ENCODE results near the gene SYT2.

The SYT2 gene

GRCh38 chr1:202713110-202713509 is 2.9 kb upstream of the SYT2 start:
- Mint-ChIP-seq H3K36me3 (no peaks in the 10 kb centered on the region), H3K9me3 (no peaks in the 10 kb centered on the region), H3K27ac (no peak overlapping the region), H3K4me3 (no peak overlapping the region), H3K4me1 (peaks cover 6% of the 10 kb centered on the region)
- no peak for DNase-seq (ENCODE audit: low spot score in 2 of 2)
- no peak for ATAC-seq

DNA sequence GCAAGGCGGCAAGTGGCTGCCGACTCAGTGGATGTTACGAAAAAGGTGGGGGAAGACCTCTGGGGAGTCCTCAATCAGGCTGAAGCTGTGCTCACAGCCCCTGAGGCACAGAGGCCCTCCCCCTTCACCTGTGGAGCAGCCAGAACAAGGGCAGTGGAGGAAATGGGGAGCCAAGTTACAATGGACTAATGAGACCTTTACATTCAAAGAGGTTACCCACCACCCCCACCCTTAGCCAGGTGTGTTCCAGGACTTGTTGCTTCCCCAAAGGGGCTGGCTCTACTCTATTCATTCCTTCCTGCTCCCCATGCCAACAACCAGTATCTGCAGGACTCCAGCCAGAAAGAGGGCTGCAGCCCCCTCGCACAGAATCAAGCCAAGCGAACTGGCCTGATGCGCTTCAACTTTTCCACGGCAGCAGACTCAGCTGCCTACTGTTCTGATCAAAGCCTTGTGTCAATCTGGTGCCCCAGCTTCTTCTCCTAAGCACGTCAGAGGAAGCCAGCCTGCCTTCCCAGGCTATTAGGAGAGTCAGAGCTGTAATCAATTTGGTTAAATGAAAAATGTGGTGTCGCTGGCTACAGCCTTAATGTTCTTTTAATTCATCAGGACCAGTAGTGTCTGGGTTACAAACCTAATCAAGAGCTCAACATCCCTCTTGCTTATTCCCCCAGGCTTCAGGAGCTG is 1.8 kb upstream of the SYT2 start:
- DNase-seq (ENCODE audit: low spot score in 2 of 2) (no peak), ATAC-seq (no peak)
- H3K4me1 Mint-ChIP-seq, result peaks cover 6% of the 10 kb centered on the region
- H3K36me3 Mint-ChIP-seq, result no peaks in the 10 kb centered on the region
- H3K4me3 Mint-ChIP-seq, result no peak overlapping the region
- no peaks in the 10 kb centered on the region for H3K9me3 Mint-ChIP-seq
- H3K27ac Mint-ChIP-seq, result no peak overlapping the region

DNA sequence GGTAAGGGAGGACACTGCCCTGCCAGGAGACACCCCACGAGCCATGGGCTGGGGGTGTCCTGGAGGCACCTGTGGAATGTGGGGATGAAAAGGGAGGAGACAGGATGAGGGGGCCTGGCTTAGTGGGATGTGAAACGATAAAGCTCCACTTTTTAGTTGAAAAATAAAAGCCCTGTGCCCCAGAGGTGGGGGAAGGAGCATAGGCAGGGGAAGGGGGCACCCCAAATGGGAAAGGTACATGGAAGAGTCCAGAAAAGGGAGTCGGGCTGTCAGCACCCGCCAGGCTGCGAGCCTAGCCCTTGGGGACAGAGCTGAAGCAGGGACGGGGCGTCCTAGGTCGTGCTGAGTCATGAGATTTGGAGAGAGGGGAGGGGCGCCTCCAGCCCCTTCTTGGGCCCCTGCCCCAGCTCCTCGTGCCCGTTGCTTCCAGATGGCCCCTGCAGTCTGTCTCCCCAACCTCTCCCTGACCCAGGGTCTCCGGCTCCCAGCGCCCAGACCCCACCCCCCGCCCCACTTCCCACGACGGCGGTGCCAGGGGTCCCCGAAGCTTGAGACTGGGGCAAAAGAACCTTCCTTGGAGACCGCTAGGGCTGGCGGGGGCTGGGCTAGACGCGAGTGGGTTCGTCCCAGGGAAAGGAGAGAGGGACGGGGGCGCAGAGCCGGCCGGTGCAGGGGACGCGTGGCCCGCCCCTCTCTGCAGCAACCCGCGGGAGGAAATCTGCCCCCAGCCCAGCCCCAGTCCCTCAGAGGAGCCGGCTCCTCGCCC is 795 bp downstream of the SYT2 start:
- H3K9me3 Mint-ChIP-seq, result no peaks in the 10 kb centered on the region
- H3K27ac Mint-ChIP-seq, result no peak overlapping the region
- H3K4me1 Mint-ChIP-seq, result peaks cover 6% of the 10 kb centered on the region
- H3K4me3 Mint-ChIP-seq, result no peak overlapping the region
- no peak for ATAC-seq
- DNase-seq (ENCODE audit: low spot score in 2 of 2), result no peak
- no peaks in the 10 kb centered on the region for H3K36me3 Mint-ChIP-seq

DNA sequence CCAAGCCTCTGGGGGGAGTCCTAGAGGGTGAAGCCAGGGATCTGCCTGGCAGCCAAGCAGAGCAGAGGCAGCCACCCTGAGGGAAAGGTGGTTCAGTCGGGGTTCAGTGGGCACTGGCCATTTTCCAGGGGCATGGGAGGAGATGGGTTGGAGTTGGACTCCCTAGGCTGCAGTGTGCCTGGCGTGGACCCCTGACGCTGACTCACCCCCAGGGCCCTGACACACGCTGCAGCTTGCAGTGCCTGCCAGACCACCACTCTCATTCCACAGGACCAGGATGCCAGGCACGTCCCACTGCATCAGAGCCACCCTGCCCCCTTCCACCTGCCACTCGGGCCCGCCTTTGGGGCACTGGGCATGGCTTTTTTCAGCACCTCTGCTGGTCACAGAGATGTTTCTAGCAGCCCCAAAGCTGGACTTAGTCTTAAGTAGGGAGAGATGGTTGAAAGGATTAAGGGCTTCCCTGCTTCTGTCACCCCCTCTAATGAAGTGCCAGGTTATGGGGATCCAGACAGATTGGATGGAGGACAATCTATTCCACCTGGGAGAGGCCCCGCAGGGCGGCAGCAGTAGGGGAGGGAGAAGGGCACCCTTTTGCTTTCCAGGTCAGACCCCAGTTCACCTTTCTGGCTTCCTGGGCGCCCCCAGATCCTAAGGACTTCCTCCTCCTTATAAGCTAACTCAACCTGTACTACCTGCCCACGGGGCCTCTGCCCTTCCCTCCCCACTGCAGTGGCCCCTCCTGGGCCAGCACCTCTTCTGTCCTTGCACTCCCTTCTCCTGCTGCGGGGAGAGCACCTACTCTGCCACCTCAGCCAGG is 1.6 kb downstream of the SYT2 start:
- no peak for DNase-seq (ENCODE audit: low spot score in 2 of 2)
- no peak for ATAC-seq
- H3K4me1 Mint-ChIP-seq, result peaks cover 6% of the 10 kb centered on the region
- no peak overlapping the region for H3K4me3 Mint-ChIP-seq
- H3K27ac Mint-ChIP-seq, result no peak overlapping the region
- H3K9me3 Mint-ChIP-seq, result no peaks in the 10 kb centered on the region
- H3K36me3 Mint-ChIP-seq, result no peaks in the 10 kb centered on the region

GRCh38 chr1:202706851-202707250 is 3.4 kb downstream of the SYT2 start:
- DNase-seq (ENCODE audit: low spot score in 2 of 2), result no peak
- no peak for ATAC-seq
- no peaks in the 10 kb centered on the region for H3K9me3 Mint-ChIP-seq
- H3K36me3 Mint-ChIP-seq, result no peaks in the 10 kb centered on the region
- H3K4me1 Mint-ChIP-seq, result peaks cover 6% of the 10 kb centered on the region
- no peak overlapping the region for H3K27ac Mint-ChIP-seq
- no peak overlapping the region for H3K4me3 Mint-ChIP-seq

- peaks cover 6% of the 10 kb centered on the region for H3K4me1 Mint-ChIP-seq
- no peak overlapping the region for H3K4me3 Mint-ChIP-seq
- H3K9me3 Mint-ChIP-seq, result no peaks in the 10 kb centered on the region
- H3K27ac Mint-ChIP-seq, result no peak overlapping the region
- H3K36me3 Mint-ChIP-seq, result no peaks in the 10 kb centered on the region
- ATAC-seq (no peak), DNase-seq (ENCODE audit: low spot score in 2 of 2) (no peak)
Observed at GRCh38 chr1:202704601-202705000, 5.7 kb downstream of the SYT2 start.

DNA sequence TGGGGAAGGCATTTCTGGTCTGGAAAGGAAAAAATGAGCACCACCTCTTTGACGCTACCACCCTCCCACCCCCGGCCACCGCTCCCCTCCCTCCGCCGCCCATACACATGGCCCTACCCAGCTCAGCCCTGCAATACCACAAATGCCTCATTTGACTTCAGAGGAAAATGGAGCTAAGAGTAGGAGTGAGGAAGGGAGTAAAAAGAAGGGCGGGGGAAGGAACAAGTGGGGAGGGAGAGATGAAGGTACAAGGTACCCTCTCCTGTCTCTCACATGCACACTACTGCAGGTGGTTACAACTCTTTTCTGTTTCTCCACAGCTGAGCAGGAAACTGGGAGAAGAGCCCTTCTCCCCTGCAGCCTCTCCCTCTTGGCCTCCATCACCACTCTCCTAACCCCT is 7.1 kb downstream of the SYT2 start:
- no peak overlapping the region for H3K4me3 Mint-ChIP-seq
- no peak for DNase-seq (ENCODE audit: low spot score in 2 of 2)
- peaks cover 4% of the 10 kb centered on the region for H3K4me1 Mint-ChIP-seq

DNA sequence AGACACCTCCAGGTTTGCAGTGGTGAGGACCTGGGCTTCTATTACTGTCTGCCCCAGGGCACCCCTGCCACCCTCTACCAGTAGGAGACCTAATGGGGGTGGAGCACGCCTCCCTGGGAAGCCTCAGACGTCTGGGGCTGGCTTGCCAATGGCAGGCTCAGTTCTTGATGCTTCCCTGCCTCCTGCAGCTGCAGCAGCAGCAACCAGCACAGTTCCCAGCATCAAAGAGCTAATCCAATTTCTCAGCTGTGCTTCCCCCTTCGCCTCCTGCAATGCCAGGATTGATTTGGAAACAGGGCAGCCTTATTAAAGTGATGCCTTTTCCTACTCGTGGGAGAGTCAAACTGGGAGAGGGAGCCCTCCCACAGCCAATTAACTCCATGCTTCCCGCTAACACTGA is 8.2 kb downstream of the SYT2 start:
- H3K36me3 Mint-ChIP-seq, result no peaks in the 10 kb centered on the region
- no peak for ATAC-seq
- H3K27ac Mint-ChIP-seq, result no peak overlapping the region
- no peaks in the 10 kb centered on the region for H3K9me3 Mint-ChIP-seq
- H3K4me3 Mint-ChIP-seq, result no peak overlapping the region
- DNase-seq (ENCODE audit: low spot score in 2 of 2), result no peak
- H3K4me1 Mint-ChIP-seq, result peaks cover 6% of the 10 kb centered on the region

More for the DNA sequence above, 7.1 kb downstream of the SYT2 start:
- Mint-ChIP-seq H3K27ac (no peak overlapping the region), H3K9me3 (no peaks in the 10 kb centered on the region), H3K36me3 (no peaks in the 10 kb centered on the region)
- no peak for ATAC-seq

GRCh38 chr1:202701200-202701599 is 9.1 kb downstream of the SYT2 start:
- Mint-ChIP-seq H3K4me3 (no peak overlapping the region), H3K27ac (no peak overlapping the region), H3K36me3 (no peaks in the 10 kb centered on the region), H3K4me1 (peaks cover 6% of the 10 kb centered on the region), H3K9me3 (no peaks in the 10 kb centered on the region)
- DNase-seq (ENCODE audit: low spot score in 2 of 2), result no peak
- no peak for ATAC-seq

- H3K9me3 Mint-ChIP-seq, result no peaks in the 10 kb centered on the region
- H3K4me3 Mint-ChIP-seq, result no peak overlapping the region
- ATAC-seq (peak; percentile 12), DNase-seq (ENCODE audit: low spot score in 2 of 2) (no peak)
- no peaks in the 10 kb centered on the region for H3K36me3 Mint-ChIP-seq
- peaks cover 6% of the 10 kb centered on the region for H3K4me1 Mint-ChIP-seq
- no peak overlapping the region for H3K27ac Mint-ChIP-seq
Observed at GRCh38 chr1:202700061-202700460, 10.2 kb downstream of the SYT2 start.

- Mint-ChIP-seq H3K4me3 (no peak overlapping the region), H3K27ac (no peak overlapping the region), H3K4me1 (peaks cover 6% of the 10 kb centered on the region), H3K36me3 (no peaks in the 10 kb centered on the region), H3K9me3 (no peaks in the 10 kb centered on the region)
- DNase-seq (ENCODE audit: low spot score in 2 of 2), result no peak
- ATAC-seq, result peak; percentile 21
Observed at GRCh38 chr1:202698276-202698675, 12.0 kb downstream of the SYT2 start.

GRCh38 chr1:202697038-202697437 is 13.2 kb downstream of the SYT2 start:
- H3K27ac Mint-ChIP-seq, result no peak overlapping the region
- H3K4me1 Mint-ChIP-seq, result peaks cover 6% of the 10 kb centered on the region
- ATAC-seq, result no peak

GRCh38 chr1:202694314-202694713 is 15.9 kb downstream of the SYT2 start:
- Mint-ChIP-seq H3K4me3 (no peak overlapping the region), H3K4me1 (peaks cover 6% of the 10 kb centered on the region), H3K27ac (no peak overlapping the region), H3K9me3 (peaks cover 2% of the 10 kb centered on the region), H3K36me3 (no peaks in the 10 kb centered on the region)
- ATAC-seq, result no peak
- no peak for DNase-seq (ENCODE audit: low spot score in 2 of 2)

More at GRCh38 chr1:202697038-202697437, 13.2 kb downstream of the SYT2 start:
- Mint-ChIP-seq H3K36me3 (no peaks in the 10 kb centered on the region), H3K9me3 (peaks cover 2% of the 10 kb centered on the region), H3K4me3 (no peak overlapping the region)
- no peak for DNase-seq (ENCODE audit: low spot score in 2 of 2)

- DNase-seq (ENCODE audit: low spot score in 2 of 2) (peak; percentile 55 to 76), ATAC-seq (peak; percentile 69)
- Mint-ChIP-seq H3K4me1 (peaks cover under 1% of the 10 kb centered on the region), H3K9me3 (peaks cover 2% of the 10 kb centered on the region), H3K27ac (no peak overlapping the region), H3K4me3 (no peak overlapping the region), H3K36me3 (no peaks in the 10 kb centered on the region)
Observed at GRCh38 chr1:202692959-202693555, 17.2 kb downstream of the SYT2 start.

DNA sequence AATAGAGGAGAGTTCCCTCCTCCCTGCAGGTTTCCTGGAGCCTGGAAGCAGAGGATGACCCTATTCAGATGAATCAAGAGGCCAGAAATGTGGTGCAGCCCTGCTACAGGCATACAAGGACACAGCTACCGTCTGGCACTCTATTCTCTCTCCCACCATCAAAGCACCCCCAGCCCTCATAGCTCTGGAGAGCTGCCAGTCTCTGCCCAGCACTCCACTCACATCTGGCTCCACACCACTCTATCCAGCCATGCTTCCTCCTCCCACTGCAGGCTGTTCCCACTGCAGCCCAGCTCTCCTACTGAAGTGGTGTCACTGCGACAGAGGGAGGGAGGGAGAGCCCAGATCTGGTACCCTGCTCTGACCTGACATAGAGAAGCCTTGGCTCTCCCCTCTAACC is 18.4 kb downstream of the SYT2 start:
- peaks cover 2% of the 10 kb centered on the region for H3K9me3 Mint-ChIP-seq
- ATAC-seq (no peak), DNase-seq (ENCODE audit: low spot score in 2 of 2) (no peak)
- no peak overlapping the region for H3K4me3 Mint-ChIP-seq
- no peaks in the 10 kb centered on the region for H3K36me3 Mint-ChIP-seq
- H3K27ac Mint-ChIP-seq, result no peak overlapping the region
- no peaks in the 10 kb centered on the region for H3K4me1 Mint-ChIP-seq

All from stimulated activated effector memory CD8-positive, alpha-beta T cell treated with anti-CD3 and anti-CD28 coated beads, Interleukin-12 subunit alpha, Interleukin-12 subunit beta, amount 100 ng/mL, for 72 hours (primary cell).